ACHN (cell line): Measurements from ENCODE around the gene KIF11.

Experiments
- DNase-seq: peaks from one replicate; pipeline ENCODE4 v3.0.0-alpha.2; 2015
- in situ Hi-C: cut with HindIII; loops from 2 replicates; pipeline ENCODE4 v1.10.0; 2017; ENCODE audit warnings: low sequenced_read_pairs, low pct_ligation_motif_present, low pct_unique_long_range_greater_than_20kb

Gene KIF11

GRCh38 chr10:92695679-92696605 is 103.0 kb downstream of the KIF11 start:
- peak; percentile 83 for DNase-seq
- in situ Hi-C loops = no loop called here

GRCh38 chr10:92696606-92697383 is 103.9 kb downstream of the KIF11 start:
- in situ Hi-C loops = no loop called here

DNA sequence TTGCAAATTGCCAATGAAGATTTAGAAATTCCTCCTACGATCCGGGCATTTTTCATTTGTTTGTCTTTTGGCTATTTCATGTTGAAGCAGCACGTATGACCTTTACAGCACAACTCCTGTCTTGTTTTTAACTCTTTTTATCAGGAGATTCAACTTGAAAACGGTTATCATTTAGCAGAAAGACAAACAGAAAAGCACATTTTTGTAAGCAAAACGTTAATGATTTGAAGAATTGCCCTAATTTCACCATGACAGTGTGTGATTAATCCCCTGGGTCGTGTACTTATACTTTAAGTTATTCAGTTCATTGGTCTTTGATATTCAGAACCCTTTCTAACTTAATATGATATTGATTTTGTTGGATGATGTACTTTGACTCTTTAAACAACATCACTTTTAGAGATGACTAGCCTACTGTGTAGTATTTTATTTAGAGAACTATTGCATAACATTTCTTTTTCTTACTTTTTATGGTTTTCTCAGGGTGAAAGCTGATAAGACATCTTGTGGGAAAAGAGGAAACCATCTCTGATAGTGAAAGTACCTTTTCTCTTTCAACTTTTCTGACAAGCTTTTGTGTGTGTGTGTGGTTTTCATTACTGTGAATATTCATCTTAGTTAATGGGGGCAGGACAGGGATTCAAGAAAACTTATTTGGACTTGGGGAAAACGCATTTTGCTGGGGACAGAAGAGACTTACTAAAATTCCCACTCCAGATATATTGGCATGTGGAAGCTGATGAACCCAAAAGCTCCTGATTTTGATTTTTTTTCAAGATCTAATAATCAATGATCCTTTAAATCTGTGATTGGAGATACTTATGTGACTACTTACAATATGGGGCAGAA is 105.0 kb downstream of the KIF11 start:
- DNase-seq = no peak
- in situ Hi-C loops = no loop called here

More at GRCh38 chr10:92696606-92697383, 103.9 kb downstream of the KIF11 start:
- DNase-seq = peak; percentile 71

DNA sequence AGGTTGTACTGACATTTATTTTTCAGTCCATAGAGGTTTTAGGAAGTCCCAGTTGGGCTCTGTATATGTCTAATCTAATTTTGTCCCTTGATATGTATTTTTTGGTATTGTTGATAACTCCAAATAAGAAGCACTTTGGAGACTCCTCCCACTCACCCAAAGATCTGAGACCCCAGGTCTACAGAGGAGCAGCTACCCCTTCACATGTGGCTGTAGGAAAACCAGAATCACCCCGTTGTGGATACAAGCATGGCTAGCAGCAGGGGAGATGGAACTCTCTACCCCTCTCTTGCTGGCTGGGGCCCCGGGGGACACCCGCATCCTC is 106.2 kb downstream of the KIF11 start:
- no peak for DNase-seq
- in situ Hi-C loops = no loop called here

DNA sequence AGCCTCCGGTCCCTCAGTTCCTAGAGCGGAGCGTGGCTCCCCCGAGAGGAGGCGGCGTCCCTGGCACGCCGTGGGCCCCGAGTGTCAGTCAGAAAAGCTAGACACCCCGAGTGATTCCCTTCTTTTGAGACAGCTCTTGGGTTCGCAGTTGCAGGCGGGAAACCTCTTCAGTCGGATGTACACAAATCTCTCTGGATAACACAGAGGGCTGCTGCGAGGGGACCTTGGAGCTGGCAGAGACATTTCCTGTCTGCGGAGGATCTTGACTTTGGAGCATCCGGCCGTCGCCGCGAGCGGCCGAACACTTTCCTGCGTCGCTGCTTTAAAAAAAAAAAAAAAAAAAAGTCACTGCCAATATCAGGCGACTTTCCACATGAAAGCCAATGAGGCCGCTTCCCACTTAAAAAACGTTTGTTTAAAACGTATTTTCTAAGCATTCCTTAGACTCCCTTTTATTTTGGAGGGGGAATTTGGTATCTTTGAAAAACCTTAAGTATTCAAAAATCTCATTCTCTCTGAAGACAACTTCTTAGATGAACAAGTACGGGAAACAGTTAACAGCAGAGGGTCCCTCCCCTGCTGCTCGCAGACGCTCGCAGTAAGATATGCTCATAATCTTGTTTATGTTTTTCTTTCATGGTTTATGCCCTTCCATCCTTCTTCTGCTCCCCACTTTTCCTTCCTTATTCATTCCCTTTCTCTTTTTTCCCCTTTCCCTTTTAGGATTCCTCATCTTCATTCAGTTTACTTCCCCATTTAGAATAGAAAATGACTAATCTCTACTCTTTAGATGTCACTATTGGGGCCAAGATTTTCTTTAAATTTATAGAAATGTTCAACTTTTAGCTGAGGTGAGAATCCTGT is 106.8 kb downstream of the KIF11 start:
- DNase-seq = peak; percentile 77
- in situ Hi-C loops = no loop called here

DNA sequence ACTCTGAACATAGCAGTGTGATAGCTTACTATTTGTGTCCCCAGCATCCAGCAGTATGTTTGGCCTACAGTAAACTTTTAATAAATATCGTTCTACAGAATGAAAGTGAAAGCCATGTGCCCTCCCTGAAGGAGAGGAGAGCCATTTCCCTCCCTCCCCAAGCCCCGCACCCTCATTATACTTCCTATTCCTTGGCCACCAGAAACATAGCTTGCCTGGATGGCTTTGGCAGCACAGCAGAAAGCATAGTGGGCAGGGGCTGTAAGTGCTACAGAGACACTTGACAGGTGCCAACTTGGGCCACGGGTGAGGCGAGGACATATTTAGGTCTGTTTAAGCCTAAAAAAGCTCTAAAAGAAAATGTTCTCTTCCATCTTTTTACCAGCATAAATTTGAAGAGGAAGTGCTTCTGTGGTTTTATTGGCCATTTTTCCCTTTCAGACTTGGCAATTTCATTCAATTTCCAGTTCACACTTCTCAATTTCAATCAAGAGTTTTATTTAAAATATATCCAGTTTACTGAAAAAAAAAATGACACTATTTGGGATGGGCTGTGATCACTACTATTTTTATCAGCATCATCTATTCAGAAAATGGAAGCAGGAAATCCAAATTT is 109.5 kb downstream of the KIF11 start:
- in situ Hi-C loops = no loop called here
- no peak for DNase-seq
